Measurements from ENCODE around the gene SPEM3.

The SPEM3 gene

DNA sequence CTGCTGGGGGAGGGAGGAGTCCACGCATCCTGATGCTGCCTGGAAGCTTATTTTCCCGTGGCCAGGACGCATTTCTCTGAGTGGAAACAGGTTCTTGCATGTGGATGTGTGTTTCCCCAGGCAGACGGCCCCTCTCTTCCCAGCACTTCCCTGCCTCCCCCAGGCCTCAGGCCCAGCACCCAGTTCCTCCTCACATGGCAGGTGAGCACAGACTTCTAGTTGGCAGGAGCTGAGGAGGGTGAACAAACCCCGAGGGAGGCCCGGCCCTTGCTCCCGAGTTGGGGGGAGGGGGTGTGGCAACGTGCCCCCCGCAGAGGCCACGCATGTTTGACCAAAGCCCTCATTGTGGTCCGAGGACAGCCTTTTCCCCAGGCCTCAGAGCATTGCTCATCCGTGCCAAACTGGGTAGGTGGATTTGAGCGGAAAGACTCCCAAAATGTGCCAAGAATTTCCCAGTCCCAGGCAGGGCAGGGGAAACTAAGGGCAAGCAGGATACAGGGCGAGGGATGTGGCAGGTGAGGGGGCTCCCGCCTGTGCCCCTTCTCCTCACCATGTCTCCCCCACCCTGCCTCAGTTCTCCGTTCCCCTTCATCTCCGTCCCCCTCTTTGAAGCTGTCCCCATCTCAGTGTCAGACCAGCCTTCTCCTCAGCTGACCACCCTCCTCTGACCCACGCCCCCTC, 10.0 kb upstream of the SPEM3 start:
- H3K4me3 ChIP-seq (ENCODE audit: control insufficient read depth, low read depth, low read length), result no peak overlapping the region
- TF ChIP-seq, protein P1, sequence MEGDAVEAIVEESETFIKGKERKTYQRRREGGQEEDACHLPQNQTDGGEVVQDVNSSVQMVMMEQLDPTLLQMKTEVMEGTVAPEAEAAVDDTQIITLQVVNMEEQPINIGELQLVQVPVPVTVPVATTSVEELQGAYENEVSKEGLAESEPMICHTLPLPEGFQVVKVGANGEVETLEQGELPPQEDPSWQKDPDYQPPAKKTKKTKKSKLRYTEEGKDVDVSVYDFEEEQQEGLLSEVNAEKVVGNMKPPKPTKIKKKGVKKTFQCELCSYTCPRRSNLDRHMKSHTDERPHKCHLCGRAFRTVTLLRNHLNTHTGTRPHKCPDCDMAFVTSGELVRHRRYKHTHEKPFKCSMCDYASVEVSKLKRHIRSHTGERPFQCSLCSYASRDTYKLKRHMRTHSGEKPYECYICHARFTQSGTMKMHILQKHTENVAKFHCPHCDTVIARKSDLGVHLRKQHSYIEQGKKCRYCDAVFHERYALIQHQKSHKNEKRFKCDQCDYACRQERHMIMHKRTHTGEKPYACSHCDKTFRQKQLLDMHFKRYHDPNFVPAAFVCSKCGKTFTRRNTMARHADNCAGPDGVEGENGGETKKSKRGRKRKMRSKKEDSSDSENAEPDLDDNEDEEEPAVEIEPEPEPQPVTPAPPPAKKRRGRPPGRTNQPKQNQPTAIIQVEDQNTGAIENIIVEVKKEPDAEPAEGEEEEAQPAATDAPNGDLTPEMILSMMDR (IDR thresholded peaks at IDR 0.05; ENCODE audit: control insufficient read depth, insufficient read depth, low read depth, low read length, missing control alignments), result no peak

DNA sequence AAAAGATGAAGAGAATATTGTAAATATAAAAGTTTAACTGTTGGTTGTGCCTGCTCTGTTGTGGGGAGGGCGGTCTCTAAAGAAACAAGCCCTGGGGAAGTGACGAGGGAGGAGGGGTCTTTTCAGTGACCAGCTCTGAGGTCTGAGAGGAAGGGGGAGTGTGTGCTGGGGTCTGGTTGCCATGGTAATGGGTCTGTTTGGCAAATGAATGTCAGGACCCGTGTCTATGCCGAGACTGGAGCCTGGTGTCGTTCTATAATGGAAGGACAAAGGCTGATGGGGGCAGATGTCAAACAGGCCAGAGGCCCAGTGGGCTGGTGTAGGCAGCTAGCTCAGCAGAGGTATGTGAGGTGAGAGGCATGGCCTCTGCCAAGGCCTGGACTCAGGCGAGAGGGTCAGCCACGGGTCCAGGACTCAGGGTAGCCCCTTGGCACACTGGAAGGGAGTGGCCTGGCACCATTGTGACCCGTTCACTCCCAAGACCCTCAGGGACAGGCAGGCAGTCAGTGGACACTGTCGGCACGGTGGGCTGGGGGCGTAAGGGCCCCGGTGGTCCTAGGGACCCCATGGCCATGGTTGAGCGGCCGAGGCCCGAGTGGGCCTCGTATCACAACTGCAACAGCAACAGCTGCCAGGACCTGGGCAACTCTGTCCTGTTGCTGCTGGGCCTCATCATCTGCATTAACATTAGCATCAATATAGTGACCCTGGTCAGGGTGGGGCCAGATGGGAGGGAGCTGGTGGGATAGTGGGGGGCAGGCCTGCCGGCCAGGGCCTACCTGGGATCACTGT, 8.6 kb upstream of the SPEM3 start, which contains the start of gene SPEM1:
Gene SPEM1 (plus strand): TSS at position 506 of the 792 bp plus-strand sequence. CDS start 61 bp downstream, at position 567.
- no peak for DNase-seq (ENCODE audit: low read depth)
- H3K4me3 ChIP-seq (ENCODE audit: control insufficient read depth, low read depth, low read length), result no peak within 1 kb of the TSS
- TF ChIP-seq, protein P1 (IDR thresholded peaks at IDR 0.05; ENCODE audit: control insufficient read depth, insufficient read depth, low read depth, low read length, missing control alignments), result no peak

More for the DNA sequence above, 10.0 kb upstream of the SPEM3 start:
- no peak for DNase-seq (ENCODE audit: low read depth)

DNA sequence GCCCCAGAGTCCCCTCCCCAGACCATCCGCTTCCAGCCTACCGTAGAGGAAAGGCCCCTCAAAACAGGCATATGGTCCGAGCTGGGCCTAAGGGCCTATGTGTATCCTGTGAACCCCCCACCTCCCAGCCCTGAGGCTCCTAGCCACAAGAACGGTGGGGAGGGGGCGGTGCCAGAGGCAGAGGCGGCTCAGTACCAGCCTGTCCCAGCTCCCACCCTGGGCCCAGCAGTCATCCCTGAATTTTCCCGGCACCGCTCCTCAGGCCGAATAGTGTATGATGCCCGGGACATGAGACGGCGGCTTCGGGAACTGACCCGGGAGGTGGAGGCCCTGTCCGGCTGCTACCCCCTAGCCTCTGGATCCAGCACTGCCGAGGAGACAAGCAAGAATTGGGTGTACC, 7.5 kb upstream of the SPEM3 start:
- no peak overlapping the region for H3K4me3 ChIP-seq (ENCODE audit: control insufficient read depth, low read depth, low read length)
- TF ChIP-seq, protein P1 (IDR thresholded peaks at IDR 0.05; ENCODE audit: control insufficient read depth, insufficient read depth, low read depth, low read length, missing control alignments), result no peak
- no peak for DNase-seq (ENCODE audit: low read depth)

DNA sequence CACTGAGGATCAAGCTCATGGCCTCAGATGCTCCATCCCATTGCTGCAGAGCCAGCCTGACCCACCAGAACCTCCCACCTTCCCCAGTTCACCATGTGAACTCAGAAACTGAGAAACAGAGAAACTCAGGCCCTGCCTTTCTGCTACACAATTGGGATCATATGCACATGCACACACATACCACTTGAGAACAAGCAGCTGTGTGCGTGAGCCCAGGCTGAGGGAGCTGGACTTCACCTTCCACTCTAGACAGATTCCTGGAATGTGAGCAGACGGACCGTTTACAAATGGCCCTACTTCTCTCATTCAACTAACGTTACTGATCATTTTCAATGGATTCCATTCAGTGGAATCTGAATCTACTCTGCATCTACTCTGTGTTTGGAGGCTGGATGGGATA, 5.0 kb upstream of the SPEM3 start:
- H3K4me3 ChIP-seq (ENCODE audit: control insufficient read depth, low read depth, low read length), result no peak overlapping the region
- TF ChIP-seq, protein P1 (IDR thresholded peaks at IDR 0.05; ENCODE audit: control insufficient read depth, insufficient read depth, low read depth, low read length, missing control alignments), result no peak
- DNase-seq (ENCODE audit: low read depth), result no peak

DNA sequence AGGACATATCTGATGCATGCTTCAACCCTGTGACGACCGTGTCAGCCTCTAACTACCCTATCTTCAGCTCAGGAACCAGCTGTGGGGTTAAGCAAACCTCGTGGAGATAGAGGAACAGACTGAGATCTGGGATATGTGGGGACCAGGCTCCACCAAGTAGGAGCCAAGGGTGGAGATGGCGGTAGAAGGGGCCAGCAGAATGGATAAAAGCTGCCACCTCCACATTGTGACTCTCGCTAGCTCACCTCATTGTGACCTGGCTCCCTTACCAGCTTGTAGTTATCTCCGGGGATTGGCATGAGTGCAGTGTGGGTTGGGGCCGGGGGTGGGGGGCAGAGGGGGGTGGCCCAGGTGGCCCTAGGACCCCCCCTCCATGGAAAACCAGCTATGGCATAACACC, 3.3 kb upstream of the SPEM3 start, which contains the start of gene SPEM2:
Gene SPEM2 (plus strand): TSS at position 301 of the 400 bp plus-strand sequence. CDS start 73 bp downstream, at position 374.
- TF ChIP-seq, protein P1 (IDR thresholded peaks at IDR 0.05; ENCODE audit: control insufficient read depth, insufficient read depth, low read depth, low read length, missing control alignments), result no peak
- H3K4me3 ChIP-seq (ENCODE audit: control insufficient read depth, low read depth, low read length), result no peak within 1 kb of the TSS
- no peak for DNase-seq (ENCODE audit: low read depth)

DNA sequence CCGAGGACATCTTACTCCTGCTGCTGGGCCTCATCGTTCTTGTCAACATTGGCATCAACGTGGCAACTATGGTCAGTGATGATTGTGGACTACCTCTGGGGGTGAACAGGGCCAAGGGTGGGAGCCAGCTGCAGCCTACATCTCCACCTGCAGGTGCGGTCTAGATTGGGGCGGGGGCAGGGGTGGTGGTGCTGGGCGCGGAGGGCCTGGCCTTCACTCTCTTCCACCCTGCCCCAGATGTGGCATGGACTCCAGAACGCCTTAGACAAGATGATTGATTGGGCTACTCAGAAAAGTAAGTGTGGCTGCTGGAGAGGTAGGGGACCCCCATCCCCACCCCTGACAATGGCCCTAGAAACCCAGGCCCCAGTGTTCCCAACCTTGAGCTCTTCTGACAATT, 2.9 kb upstream of the SPEM3 start:
- no peak for DNase-seq (ENCODE audit: low read depth)
- TF ChIP-seq, protein P1 (IDR thresholded peaks at IDR 0.05; ENCODE audit: control insufficient read depth, insufficient read depth, low read depth, low read length, missing control alignments), result no peak

More for the DNA sequence above, 2.9 kb upstream of the SPEM3 start:
- no peak overlapping the region for H3K4me3 ChIP-seq (ENCODE audit: control insufficient read depth, low read depth, low read length)

Measured in AG09309 (cell line).